GM21529 (cell line): Measurements from ENCODE around the gene INPPL1.
"Not testable (repeated sequence)": the region's sequence is repeated elsewhere in the genome, so short reads cannot be mapped to it uniquely, and the experiment has no call there.

Source experiments
- ATAC-seq: cut with Tn5 transposase; IDR thresholded peaks from one replicate; pipeline ENCODE4 v1.9.1; 2021; ENCODE audit not compliant: unreplicated experiment

INPPL1 gene

DNA sequence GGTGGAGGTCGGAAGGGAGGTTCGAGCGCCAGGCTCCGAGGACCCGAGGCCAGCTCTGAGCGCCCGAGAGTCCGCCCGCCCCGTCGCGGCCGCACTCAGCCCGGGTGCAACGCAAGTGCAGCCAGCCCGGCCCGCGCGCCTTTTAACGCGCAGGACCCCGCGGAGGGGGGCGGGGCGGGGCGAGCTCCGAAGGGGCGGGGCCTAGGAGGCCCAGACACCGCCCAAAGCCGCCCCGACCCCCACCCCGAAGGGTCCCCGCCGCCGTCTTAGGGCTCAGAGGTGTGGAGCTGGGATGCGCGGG is 19.4 kb downstream of the INPPL1 start, which contains the start of gene PHOX2A:
Gene PHOX2A, minus strand, starts transcription at position 117 of the 301 bp plus-strand sequence. CDS start 172 bp downstream, outside the sequence.
- no peak for ATAC-seq

DNA sequence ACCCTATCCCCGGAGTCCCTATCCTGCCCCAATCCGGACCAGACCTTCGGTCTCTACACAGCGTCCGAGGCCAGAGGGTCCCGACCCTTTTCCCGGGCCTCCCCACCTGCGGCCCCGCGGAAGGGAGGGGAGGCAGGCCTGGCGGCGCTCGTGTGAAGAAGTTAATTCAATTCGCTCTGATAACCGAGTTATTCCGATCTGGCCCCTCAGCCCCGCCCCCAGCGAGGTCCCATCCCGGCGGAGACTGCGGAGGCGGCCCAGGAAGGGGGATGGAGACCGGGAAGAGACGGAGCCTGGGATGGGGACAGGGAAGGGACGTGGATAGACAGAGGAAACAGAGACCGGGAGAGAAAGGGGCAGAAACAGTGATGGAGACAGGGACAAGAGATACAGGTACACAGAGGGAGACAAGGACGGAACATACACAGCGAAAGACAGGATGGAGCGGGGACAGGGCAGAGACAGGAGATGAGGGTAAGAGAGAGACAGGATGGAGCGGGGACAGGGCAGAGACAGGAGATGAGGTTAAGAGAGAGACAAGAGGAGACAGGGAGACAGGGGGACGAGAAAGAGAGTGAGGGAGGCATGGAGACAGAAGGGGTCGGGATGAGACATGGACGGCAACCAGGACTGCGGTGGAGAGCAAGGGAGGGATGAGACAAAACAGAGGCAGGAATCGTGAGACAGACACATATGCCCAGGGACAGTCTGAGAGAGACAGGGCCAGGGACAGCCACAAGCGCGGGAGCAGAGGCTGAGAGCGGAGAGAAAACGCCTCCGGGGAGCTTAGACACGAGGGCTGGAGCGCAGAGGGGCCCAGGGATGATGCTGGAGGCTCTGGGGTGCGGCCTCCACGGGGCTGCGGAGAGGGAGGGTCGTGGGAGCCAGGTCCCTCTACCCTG is 20.0 kb downstream of the INPPL1 start:
- no peak for ATAC-seq

GRCh38 chr11:72245263-72245816 is 20.8 kb downstream of the INPPL1 start:
- ATAC-seq = no peak

GRCh38 chr11:72247584-72247983 is 23.0 kb downstream of the INPPL1 start:
- no peak for ATAC-seq

DNA sequence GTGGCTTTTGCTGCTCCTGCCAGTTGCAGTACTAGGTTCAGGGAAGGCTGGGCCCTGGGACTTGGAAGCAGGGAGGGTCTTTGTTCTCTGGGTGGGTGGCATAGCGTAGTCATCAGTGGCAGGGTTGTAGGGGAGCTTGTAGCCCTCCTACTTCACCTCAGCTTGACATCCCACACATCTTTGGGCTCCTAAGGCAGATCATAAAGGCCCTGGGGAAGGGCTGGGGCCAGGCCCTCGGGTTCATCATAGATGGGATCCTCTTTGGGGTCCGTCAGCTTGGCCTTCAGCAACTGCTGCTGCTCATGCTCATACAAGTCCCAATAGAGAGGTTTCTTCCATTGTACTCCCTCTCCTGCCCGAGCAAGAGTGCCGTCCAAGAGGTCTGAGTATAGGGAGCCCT is 25.4 kb downstream of the INPPL1 start:
- ATAC-seq = no peak

DNA sequence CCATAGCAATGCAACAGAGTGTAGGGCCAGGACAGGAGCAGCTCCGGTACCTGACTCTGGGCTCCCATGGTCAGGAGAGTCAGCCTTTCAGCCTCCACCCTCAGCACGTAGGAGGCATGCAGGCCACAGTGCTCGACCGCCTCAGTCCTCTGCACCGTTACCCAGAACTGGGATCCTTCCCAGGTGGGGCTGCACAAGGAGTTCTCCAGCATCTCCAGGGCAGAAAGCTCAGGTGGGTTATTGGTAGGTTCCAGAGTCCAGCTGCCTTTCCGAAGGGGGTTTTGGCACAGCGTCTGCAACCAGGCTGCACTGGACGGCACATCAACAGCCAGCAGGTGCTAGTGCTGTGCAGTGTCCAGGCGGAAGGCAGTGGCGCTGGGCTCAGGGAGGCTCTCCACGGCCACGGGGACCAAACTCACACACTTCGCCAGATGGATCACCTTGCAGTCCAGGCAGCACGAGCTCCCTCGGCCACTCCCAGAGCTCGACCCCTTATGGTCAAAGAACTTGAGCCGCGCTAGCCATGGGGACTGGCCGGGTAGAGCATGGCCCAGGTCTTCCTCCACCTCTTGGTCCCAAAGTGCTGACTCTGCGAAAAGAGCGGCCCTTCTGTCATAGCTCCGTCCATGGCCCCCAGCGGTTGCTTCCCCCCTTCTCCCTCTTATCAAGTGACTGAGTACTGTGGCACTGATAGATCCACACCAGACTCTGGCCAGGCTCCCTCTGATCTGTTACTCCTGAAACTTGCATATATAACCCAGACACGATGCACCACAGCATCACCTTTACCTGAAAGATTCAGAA is 26.3 kb downstream of the INPPL1 start:
- no peak for ATAC-seq

DNA sequence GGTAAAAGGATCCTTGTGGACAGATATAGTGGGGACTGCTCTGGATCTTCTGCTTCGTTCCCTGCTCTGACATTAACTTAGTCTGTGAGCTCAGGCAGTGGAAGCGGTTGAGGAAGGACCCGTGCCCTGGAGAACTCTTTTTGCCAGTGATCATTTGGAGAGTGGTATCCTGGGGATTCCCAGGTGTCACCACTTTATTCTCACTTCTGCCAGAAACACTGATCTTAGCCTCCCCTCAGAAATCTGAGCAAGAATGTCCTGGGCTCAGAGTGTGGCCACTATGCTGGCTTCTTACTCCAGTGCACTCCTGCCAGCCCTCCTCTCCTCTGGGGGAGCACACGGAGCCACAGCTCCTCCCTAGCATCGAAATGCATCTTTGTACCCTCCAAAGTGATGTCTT is 27.0 kb downstream of the INPPL1 start:
- no peak for ATAC-seq

GRCh38 chr11:72253392-72253791 is 28.8 kb downstream of the INPPL1 start:
- ATAC-seq = no peak

DNA sequence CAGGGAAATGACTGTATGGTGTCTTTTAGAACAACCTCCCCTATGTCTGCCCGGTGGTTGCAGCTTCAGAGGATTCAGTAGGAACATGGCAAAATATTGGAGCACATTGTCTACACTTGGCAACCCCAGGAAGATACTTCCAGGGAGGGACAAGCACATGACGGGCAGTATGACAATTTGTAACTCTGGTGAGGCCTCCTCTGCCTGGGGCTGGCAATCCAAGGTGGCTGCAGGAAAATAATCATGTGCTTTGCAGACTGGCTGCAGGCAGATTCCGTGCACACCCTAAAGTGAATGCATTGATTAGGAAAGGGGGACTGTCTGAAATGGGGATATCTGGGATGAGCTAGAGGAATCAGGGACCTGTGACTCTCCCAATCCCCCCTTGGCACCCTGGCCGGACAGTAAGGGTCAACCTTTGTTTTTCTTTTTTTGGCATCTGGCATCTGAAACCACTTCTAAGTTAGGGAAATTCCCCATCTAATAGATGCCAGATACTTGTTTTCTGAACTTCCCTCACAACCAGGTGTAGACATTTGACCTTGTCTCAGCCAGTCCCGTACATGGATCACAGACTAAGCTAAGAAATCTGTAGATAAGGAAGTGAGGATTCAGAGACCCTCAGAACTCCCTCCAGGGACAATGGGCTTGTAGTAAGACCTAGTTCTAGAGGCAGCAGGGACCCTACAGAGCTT is 29.9 kb downstream of the INPPL1 start:
- ATAC-seq = no peak

DNA sequence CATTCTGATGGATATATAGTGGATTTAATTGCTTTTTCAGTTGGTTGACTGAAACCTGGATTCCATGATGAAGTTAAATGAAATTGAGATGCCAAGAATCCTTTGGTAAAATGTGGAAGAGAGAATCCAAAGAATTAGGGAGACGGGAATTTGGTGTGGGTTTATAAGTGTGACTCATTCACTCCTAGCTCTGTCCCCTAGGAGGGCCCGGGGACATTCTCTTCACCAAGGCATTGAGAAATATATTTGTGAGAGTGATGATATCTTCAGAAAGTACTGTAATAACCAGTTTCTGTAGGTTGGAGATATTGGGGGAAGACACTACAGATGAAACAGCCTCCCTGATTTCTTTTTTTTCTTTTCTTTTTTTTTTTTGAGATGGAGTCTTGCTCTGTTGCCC is 33.0 kb downstream of the INPPL1 start:
- no peak for ATAC-seq

- ATAC-seq = no peak
These were observed 34.9 kb downstream of the INPPL1 start for GRCh38 chr11:72259490-72259889.

- ATAC-seq = no peak
These were observed 36.0 kb downstream of the INPPL1 start for GRCh38 chr11:72260574-72260973.

DNA sequence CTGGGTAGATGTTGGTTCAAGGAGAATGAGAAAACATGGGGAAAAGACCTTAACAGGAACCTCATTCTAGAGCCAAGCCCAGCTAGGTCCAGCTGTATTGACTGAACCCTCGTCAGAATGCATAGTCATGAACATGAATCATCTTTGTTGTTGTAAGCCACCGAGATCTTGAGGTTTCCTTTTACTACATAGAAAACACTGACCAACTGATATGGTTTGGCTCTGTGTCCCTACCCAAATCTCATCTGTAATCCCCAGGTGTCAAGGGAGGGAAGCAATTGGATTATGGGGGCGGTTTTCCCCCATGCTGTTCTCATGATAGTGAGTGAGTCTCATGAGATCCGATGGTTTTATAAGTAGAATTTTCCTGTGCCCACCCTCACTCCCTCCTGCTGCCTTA is 38.8 kb downstream of the INPPL1 start:
- ATAC-seq = no peak

DNA sequence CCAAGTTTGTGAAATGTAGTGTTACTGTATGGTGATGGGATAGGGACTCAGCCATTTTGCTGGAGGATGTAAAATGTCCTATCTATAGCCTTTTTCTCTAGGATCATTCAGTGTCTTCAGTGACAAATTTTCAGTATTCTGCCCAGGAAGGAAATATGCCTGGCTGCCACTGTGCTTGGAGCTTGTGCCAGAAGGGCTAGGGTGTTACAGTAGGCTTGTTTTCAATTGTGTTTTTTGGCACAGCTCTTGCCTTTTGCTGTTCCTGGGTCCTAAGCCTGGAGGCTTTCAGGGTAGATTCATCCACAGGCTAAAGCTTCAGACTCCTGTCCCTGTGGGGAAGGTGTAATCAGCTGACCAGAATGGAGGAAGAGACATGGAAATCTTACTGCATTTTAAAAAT is 41.4 kb downstream of the INPPL1 start:
- no peak for ATAC-seq

DNA sequence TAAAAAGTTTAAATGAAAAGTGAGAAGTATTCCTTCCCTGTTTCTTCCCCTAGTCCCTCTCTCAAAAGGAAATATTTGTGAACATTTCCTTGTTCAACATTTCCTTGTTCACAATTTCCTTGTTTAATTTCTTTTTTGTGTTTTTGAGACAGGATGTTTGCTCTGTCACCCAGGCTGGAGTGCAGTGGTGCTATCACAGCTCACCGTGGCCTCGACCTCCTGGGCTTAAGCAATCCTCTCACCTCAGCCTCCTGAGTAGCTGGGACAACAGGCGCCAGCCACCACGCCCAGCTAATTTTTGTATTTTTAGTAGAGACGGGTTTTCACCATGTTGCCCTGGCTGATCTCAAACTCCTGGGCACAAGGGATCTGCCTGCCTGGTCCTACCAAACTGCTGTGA is 42.4 kb downstream of the INPPL1 start:
- not testable (repeated sequence) for ATAC-seq

- no peak for ATAC-seq
These were observed 43.5 kb downstream of the INPPL1 start for GRCh38 chr11:72267956-72268617.

GRCh38 chr11:72271980-72272379 is 47.4 kb downstream of the INPPL1 start:
- no peak for ATAC-seq

DNA sequence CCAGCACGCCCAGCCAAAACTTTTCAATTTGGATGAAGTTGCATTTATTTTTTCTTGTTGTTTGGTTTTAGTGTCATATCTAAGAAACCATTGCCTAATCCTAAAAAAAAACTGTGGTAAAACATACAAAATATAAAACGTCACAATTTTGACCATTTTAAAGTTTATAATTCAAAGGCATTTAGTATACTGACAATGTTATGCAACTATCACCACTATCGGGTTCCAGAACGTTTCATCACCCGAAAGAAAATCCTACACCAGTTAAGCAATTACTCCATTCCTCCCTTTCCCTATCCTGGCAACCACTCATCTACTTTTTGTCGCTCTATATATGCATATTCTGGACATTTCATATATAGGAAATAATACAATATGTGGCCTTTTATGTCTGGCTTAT is 49.9 kb downstream of the INPPL1 start:
- ATAC-seq = no peak

- no peak for ATAC-seq
These were observed 54.3 kb downstream of the INPPL1 start for GRCh38 chr11:72278905-72279304.

DNA sequence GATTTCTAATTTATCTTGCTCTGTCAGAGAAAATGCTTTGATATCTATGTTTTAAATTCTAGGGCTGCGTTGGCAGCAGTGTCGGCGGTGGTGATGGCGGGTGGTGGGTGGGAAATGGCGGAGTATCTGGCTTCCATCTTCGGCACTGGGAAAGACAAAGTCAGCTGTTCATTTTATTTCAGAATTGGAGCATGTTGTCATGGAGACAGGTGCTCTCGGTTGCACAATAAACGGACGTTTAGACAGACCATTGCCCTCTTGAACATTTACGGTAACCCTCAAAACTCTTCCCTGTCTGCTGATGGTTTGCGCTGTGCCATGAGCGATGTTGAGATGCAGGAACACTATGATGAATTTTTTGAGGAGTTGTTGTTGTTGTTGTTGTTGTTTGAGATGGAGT is 55.5 kb downstream of the INPPL1 start:
- no peak for ATAC-seq
